ENCODE measurements around the gene RASA2.

The RASA2 gene, protein sequence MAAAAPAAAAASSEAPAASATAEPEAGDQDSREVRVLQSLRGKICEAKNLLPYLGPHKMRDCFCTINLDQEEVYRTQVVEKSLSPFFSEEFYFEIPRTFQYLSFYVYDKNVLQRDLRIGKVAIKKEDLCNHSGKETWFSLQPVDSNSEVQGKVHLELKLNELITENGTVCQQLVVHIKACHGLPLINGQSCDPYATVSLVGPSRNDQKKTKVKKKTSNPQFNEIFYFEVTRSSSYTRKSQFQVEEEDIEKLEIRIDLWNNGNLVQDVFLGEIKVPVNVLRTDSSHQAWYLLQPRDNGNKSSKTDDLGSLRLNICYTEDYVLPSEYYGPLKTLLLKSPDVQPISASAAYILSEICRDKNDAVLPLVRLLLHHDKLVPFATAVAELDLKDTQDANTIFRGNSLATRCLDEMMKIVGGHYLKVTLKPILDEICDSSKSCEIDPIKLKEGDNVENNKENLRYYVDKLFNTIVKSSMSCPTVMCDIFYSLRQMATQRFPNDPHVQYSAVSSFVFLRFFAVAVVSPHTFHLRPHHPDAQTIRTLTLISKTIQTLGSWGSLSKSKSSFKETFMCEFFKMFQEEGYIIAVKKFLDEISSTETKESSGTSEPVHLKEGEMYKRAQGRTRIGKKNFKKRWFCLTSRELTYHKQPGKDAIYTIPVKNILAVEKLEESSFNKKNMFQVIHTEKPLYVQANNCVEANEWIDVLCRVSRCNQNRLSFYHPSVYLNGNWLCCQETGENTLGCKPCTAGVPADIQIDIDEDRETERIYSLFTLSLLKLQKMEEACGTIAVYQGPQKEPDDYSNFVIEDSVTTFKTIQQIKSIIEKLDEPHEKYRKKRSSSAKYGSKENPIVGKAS

DNA sequence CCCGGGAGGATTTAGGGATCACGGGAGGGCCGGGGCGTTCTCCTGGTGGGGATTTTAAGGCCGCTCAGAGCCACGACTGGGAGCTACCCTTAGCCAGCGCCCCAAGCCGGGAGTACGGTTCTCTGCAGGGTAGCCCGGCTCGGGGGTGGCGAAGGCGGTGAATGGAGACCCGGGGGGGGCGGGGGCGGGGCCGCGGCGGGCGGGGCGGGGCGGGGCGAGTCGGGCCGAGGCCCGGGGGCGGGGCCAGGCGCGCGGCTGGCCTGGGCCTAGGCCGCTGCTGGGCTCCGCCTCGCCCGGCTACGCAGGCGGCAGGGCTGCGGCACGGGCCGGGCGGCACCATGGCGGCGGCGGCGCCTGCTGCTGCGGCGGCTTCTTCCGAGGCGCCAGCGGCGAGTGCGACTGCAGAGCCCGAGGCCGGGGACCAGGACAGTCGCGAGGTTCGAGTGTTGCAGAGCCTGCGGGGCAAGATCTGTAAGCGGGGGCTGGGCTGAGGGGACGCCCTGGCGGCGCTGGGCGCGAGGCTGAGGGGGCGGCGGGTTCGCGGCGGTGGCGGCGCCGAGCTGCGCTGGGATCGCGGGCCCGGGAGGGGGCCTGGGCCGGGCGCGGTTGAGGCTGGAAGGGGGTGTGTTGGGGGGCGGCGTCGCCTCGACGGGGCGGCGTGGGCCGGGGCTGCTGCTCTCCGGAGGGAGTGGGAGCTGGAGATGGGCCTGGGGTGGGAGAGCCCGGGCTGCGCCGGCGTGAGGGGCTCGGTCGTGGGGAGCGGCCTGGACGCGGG, at the start of gene RASA2:
Gene RASA2 (plus strand): TSS at position 282 of the 775 bp plus-strand sequence. CDS start 57 bp downstream, at position 339.
- Histone ChIP-seq H3K27ac (peak within 1 kb of the TSS; percentile 81), H3K4me3 (peak within 1 kb of the TSS; percentile 85), H3K9me3 (no peaks in the 10 kb centered on the region), H3K36me3 (no peaks in the 10 kb centered on the region), H4K20me1 (peaks cover 40% of the 10 kb centered on the region), H3K4me2 (peak within 1 kb of the TSS; percentile 81), H3K9ac (peak within 1 kb of the TSS; percentile 86), H3K27me3 (no peaks in the 10 kb centered on the region), H3K4me1 (peaks cover 29% of the 10 kb centered on the region)
- no peak for TF ChIP-seq Cebpa-rat (IDR thresholded peaks at IDR 0.05)

DNA sequence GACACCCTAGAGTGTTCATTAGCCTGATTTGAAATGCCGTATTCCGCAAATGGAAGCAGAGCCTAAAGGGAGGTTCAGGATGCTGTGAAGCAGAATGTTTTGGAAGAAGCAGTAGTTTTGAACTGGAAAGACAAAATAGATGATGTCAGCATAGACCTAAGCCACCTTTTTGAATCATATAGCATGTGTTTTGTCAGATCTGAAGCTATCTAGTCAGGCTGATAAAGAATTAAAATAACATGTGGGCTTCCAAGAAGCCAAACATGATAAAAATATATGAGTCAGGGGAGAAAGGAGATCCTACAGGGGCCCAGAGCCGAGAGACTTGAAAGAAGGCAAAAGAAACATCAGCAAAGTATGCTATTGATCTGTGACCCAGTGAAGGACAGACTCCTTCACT, 47.2 kb upstream of the RASA2 start:
- H3K4me3 ChIP-seq, result no peak overlapping the region
- no peaks in the 10 kb centered on the region for H3K9me3 ChIP-seq
- H3K36me3 ChIP-seq, result no peaks in the 10 kb centered on the region
- H4K20me1 ChIP-seq, result no peaks in the 10 kb centered on the region
- no peak overlapping the region for H3K27ac ChIP-seq
- TF ChIP-seq Cebpa-rat (IDR thresholded peaks at IDR 0.05), result no peak
- H3K9ac ChIP-seq, result no peak overlapping the region
- no peaks in the 10 kb centered on the region for H3K27me3 ChIP-seq
- H3K4me1 ChIP-seq, result peaks cover 10% of the 10 kb centered on the region; the same call in 1 of the 2 replicates
- no peak overlapping the region for H3K4me2 ChIP-seq

DNA sequence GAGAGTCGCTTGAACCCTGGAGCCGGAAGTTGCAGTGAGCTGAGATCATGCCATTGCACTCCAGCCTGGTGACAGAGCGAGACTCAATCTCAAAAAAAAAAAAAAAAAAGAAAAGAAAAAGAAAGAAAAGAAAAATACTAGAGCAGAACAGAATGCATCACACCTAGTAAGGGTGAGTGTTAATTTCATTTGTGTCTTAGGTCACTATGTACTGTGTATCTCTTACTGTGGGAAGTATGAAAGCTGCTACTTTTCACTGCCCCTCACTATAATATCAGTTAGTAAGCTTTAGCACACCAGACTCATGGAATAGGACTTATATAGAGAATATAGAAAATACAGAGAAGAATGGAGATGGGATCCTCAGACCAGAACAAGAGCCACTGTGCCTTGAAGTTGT, 45.9 kb upstream of the RASA2 start:
- Histone ChIP-seq H3K27ac (no peak overlapping the region), H3K4me3 (no peak overlapping the region), H3K4me2 (no peak overlapping the region), H3K36me3 (no peaks in the 10 kb centered on the region), H4K20me1 (no peaks in the 10 kb centered on the region), H3K4me1 (peaks cover 10% of the 10 kb centered on the region; the same call in 1 of the 2 replicates), H3K27me3 (no peaks in the 10 kb centered on the region), H3K9me3 (no peaks in the 10 kb centered on the region), H3K9ac (no peak overlapping the region)
- no peak for TF ChIP-seq Cebpa-rat (IDR thresholded peaks at IDR 0.05)

DNA sequence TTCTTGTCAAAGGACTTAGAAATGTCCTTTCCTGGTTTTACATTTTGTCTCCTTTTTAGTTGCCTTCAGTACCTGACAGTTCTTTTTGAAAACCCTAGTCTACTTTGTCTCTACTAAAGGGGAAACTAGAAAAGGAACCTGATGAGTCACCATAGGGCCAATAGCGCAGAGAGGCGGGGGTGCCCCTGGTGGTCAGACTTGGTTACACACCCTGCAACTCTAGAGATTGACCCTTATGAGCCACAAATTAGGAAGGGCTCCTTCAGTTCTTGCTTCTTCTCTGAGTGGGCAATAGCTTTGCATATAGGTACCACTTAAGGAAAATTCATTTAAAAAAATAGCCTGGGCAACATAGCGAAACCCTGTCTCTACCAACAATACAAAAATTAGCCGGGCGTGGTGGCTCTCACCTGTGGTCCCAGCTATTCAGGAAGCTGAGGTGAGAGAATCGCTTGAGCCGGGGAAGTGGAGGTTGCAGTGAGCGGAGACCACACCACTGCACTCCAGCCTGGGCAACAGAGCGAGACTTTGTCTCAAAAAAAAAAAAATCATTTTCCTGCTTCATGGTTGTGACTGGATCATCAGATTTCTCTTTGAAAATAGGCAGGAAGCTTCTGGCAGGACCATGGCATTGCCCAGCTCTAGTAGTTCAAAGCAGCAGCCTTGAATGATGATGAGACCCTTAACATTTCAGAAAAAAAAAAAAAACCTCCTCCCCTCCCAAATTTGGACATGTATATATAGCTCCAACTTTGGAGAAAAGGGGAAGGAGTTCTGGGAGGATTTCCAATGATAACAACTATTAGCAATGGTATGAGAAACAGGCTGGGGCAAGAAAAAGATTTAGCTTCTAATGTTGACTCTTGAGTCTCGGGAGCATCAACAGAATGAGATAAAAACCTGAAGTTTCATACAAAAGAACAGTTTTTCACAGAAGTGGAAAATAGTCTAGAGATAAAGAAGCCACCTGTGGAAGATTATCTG, 45.2 kb upstream of the RASA2 start:
- H3K4me3 ChIP-seq, result no peak overlapping the region
- no peaks in the 10 kb centered on the region for H3K27me3 ChIP-seq
- peak overlapping the region; percentile 8; the same call in 1 of the 2 replicates for H3K4me2 ChIP-seq
- TF ChIP-seq Cebpa-rat (IDR thresholded peaks at IDR 0.05), result no peak
- H3K9ac ChIP-seq, result no peak overlapping the region
- no peak overlapping the region for H3K27ac ChIP-seq
- peaks cover 10% of the 10 kb centered on the region; the same call in 1 of the 2 replicates for H3K4me1 ChIP-seq
- H3K36me3 ChIP-seq, result no peaks in the 10 kb centered on the region
- no peaks in the 10 kb centered on the region for H3K9me3 ChIP-seq
- no peaks in the 10 kb centered on the region for H4K20me1 ChIP-seq

DNA sequence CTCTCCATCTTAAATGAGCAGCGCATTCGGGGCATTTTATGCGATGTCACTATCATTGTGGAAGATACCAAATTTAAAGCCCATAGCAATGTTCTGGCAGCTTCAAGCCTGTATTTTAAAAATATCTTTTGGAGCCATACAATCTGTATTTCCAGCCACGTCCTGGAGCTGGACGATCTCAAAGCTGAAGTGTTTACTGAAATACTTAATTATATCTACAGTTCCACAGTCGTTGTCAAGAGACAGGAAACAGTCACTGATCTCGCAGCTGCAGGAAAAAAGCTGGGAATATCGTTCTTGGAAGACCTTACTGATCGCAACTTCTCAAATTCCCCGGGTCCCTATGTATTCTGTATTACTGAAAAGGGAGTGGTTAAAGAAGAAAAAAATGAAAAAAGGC, 44.4 kb upstream of the RASA2 start:
- H3K9ac ChIP-seq, result no peak overlapping the region
- H3K4me2 ChIP-seq, result no peak overlapping the region
- no peaks in the 10 kb centered on the region for H3K36me3 ChIP-seq
- no peaks in the 10 kb centered on the region for H3K27me3 ChIP-seq
- no peaks in the 10 kb centered on the region for H3K9me3 ChIP-seq
- no peak overlapping the region for H3K4me3 ChIP-seq
- TF ChIP-seq Cebpa-rat (IDR thresholded peaks at IDR 0.05), result no peak
- H4K20me1 ChIP-seq, result no peaks in the 10 kb centered on the region
- H3K27ac ChIP-seq, result no peak overlapping the region
- H3K4me1 ChIP-seq, result peaks cover 10% of the 10 kb centered on the region; the same call in 1 of the 2 replicates

DNA sequence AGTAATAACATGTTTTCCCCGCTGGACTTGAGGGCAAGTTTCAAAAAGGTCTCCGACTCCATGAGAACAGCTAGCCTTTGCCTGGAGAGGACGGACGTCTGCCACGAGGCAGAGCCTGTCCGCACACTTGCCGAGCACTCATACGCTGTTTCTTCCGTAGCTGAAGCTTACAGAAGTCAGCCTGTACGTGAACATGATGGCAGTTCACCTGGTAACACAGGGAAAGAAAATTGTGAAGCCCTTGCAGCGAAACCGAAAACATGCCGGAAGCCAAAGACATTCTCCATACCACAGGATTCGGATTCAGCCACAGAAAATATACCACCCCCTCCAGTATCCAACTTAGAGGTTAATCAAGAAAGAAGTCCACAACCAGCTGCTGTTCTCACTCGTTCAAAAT, 43.9 kb upstream of the RASA2 start:
- no peak overlapping the region for H3K9ac ChIP-seq
- no peaks in the 10 kb centered on the region for H3K9me3 ChIP-seq
- H3K4me2 ChIP-seq, result no peak overlapping the region
- no peak for TF ChIP-seq Cebpa-rat (IDR thresholded peaks at IDR 0.05)
- H3K36me3 ChIP-seq, result no peaks in the 10 kb centered on the region
- H4K20me1 ChIP-seq, result no peaks in the 10 kb centered on the region
- no peak overlapping the region for H3K27ac ChIP-seq
- no peak overlapping the region for H3K4me3 ChIP-seq
- peaks cover 10% of the 10 kb centered on the region; the same call in 1 of the 2 replicates for H3K4me1 ChIP-seq
- no peaks in the 10 kb centered on the region for H3K27me3 ChIP-seq

DNA sequence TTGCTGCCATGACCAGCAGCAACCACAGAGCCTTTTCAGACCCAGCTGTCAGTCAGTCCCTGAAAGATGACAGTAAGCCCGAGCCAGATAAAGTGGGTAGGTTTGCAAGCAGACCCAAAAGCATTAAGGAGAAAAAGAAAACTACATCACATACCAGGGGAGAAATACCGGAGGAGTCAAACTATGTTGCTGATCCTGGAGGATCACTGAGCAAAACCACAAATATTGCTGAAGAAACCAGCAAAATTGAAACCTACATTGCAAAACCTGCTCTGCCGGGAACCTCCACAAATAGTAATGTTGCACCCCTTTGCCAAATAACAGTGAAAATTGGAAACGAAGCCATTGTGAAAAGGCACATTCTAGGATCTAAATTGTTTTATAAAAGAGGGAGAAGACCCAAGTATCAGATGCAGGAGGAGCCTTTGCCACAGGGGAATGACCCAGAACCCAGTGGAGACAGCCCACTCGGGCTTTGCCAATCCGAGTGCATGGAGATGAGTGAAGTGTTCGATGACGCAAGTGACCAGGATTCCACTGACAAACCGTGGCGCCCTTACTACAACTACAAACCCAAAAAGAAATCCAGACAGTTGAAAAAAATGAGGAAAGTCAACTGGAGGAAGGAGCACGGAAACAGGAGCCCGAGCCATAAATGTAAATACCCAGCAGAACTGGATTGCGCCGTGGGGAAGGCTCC, 42.1 kb upstream of the RASA2 start:
- Histone ChIP-seq H3K9me3 (no peaks in the 10 kb centered on the region), H4K20me1 (no peaks in the 10 kb centered on the region), H3K4me3 (no peak overlapping the region), H3K27ac (no peak overlapping the region), H3K27me3 (no peaks in the 10 kb centered on the region), H3K4me1 (peaks cover 10% of the 10 kb centered on the region; the same call in 1 of the 2 replicates), H3K36me3 (no peaks in the 10 kb centered on the region), H3K4me2 (no peak overlapping the region), H3K9ac (no peak overlapping the region)
- TF ChIP-seq Cebpa-rat (IDR thresholded peaks at IDR 0.05), result no peak

DNA sequence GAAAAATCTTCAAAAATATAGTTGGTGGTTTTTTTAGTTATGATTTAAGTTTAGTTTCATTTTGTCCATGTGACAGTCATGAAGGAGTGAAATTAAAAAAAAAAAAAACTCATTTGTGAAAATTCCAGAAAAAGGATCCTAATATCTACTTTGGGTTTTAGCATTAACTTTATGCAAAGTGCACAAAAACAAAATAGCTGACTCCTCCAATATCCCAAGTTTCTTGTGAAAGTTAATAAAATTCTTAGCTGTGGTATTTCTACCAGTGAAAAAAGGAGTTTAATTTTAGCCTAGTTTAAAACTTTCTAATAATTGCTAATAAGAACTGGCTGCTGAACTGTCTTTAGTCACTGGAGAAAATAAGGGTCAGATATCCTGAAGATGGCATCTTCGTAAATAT, 40.8 kb upstream of the RASA2 start:
- Histone ChIP-seq H3K4me3 (no peak overlapping the region), H3K4me1 (peaks cover 10% of the 10 kb centered on the region; the same call in 1 of the 2 replicates), H3K27ac (no peak overlapping the region), H4K20me1 (no peaks in the 10 kb centered on the region), H3K27me3 (no peaks in the 10 kb centered on the region), H3K9me3 (no peaks in the 10 kb centered on the region), H3K36me3 (no peaks in the 10 kb centered on the region), H3K4me2 (no peak overlapping the region), H3K9ac (no peak overlapping the region)
- TF ChIP-seq Cebpa-rat (IDR thresholded peaks at IDR 0.05), result no peak
